Neuronal stem cell (in vitro differentiated cells): Measurements from ENCODE around the gene TTC33.
"Not testable (repeated sequence)": the region's sequence is repeated elsewhere in the genome, so short reads cannot be mapped to it uniquely, and the experiment has no call there.

Experiments used
- DNase-seq: peaks from one replicate; pipeline ENCODE4 v3.0.0-alpha.2; 2013; ENCODE audit warnings: low spot score
- H2AFZ ChIP-seq: one replicate; pipeline ENCODE4 v1.6.1; 2013; ENCODE audit warnings: mild to moderate bottlenecking, low read length, inconsistent platforms
- H2AK5ac ChIP-seq: 2 replicates; pipeline ENCODE4 v1.6.1; 2013; ENCODE audit warnings: low read depth, mild to moderate bottlenecking, inconsistent platforms, low read length, moderate library complexity, mixed read lengths
- H2BK120ac ChIP-seq: 2 replicates; pipeline ENCODE4 v1.6.1; 2013; ENCODE audit warnings: low read depth, mild to moderate bottlenecking, inconsistent platforms, low read length, moderate library complexity, mixed read lengths
- H2BK12ac ChIP-seq: one replicate; pipeline ENCODE4 v1.6.1; 2013; ENCODE audit warnings: low read length, inconsistent platforms
- H2BK15ac ChIP-seq: 2 replicates; pipeline ENCODE4 v1.6.1; 2013; ENCODE audit warnings: mild to moderate bottlenecking, low read length, inconsistent platforms, mixed read lengths
- H2BK5ac ChIP-seq: one replicate; pipeline ENCODE4 v1.6.1; 2013; ENCODE audit warnings: inconsistent platforms, mild to moderate bottlenecking, low read length, moderate library complexity
- H3K14ac ChIP-seq: one replicate; pipeline ENCODE4 v1.6.1; 2013; ENCODE audit warnings: low read length, inconsistent platforms
- H3K18ac ChIP-seq: 2 replicates; pipeline ENCODE4 v1.6.1; 2013; ENCODE audit warnings: low read length, inconsistent platforms
- H3K23ac ChIP-seq: 2 replicates; pipeline ENCODE4 v1.6.1; 2013; ENCODE audit warnings: low read depth, mild to moderate bottlenecking, mixed read lengths, low read length, inconsistent platforms; ENCODE audit not compliant: poor library complexity
- H3K27ac ChIP-seq: replicated peaks from 3 replicates; pipeline ENCODE4 v1.5.1; 2013; ENCODE audit warnings: low read length, inconsistent platforms
- H3K27me3 ChIP-seq, 3 experiments: 2 replicates each; pipeline ENCODE4 v1.6.1; 2013; ENCODE audit warnings: low read length in 3 of 3, mild to moderate bottlenecking in 2 of 3, inconsistent platforms in 1 of 3, low read depth in 1 of 3, mixed read lengths in 1 of 3, moderate library complexity in 1 of 3; ENCODE audit not compliant: control insufficient read depth in 3 of 3, insufficient read depth in 3 of 3
- H3K36me3 ChIP-seq, 2 donors: replicated peaks in 1 of 2; 2 replicates each; pipeline ENCODE4 v1.6.1; 2013; ENCODE audit warnings: low read length in 2 of 2; ENCODE audit not compliant: control insufficient read depth in 2 of 2, insufficient read depth in 2 of 2
- H3K4ac ChIP-seq: 2 replicates; pipeline ENCODE4 v1.6.1; 2013; ENCODE audit warnings: inconsistent platforms, mild to moderate bottlenecking, low read length, moderate library complexity
- H3K4me1 ChIP-seq, 2 donors: 1 replicate in 1 of 2; 2 replicates in 1 of 2; pipeline ENCODE4 v1.6.1; 2013; ENCODE audit warnings: low read length in 2 of 2, low read depth in 1 of 2; ENCODE audit not compliant: control insufficient read depth in 2 of 2, insufficient read depth in 1 of 2
- H3K4me2 ChIP-seq: one replicate; pipeline ENCODE4 v1.6.1; 2013; ENCODE audit warnings: mild to moderate bottlenecking, low read length, inconsistent platforms; ENCODE audit not compliant: insufficient read depth, poor library complexity, severe bottlenecking
- H3K4me3 ChIP-seq, 2 donors: 2 replicates each; pipeline ENCODE4 v1.5.1; 2013; ENCODE audit warnings: low read length in 2 of 2, mild to moderate bottlenecking in 2 of 2, inconsistent platforms in 1 of 2, moderate library complexity in 1 of 2
- H3K79me1 ChIP-seq: one replicate; pipeline ENCODE4 v1.6.1; 2013; ENCODE audit warnings: low read depth, mild to moderate bottlenecking, inconsistent platforms, low read length, moderate library complexity
- H3K9ac ChIP-seq: one replicate; pipeline ENCODE4 v1.6.1; 2013; ENCODE audit warnings: mild to moderate bottlenecking, low read depth, low read length, inconsistent platforms; ENCODE audit not compliant: poor library complexity
- H3K9me3 ChIP-seq, 2 donors: replicated peaks in 1 of 2; 2 replicates each; pipeline versions ENCODE3 to v1.6.1; 2013; ENCODE audit warnings: low read length in 2 of 2, mild to moderate bottlenecking in 2 of 2, inconsistent platforms in 1 of 2, low read depth in 1 of 2, mixed read lengths in 1 of 2, moderate library complexity in 1 of 2; ENCODE audit not compliant: control insufficient read depth in 2 of 2, insufficient read depth in 1 of 2
- H4K8ac ChIP-seq: one replicate; pipeline ENCODE4 v1.6.1; 2013; ENCODE audit warnings: low read depth, mild to moderate bottlenecking, inconsistent platforms, low read length, moderate library complexity
- H4K91ac ChIP-seq: one replicate; pipeline ENCODE4 v1.6.1; 2013; ENCODE audit warnings: low read length, low read depth, mild to moderate bottlenecking, inconsistent platforms; ENCODE audit not compliant: poor library complexity
- WGBS, 2 donors: extraction: QIAGEN DNeasy Blood & Tissue Kit; methylation state at CpG; one replicate each; pipeline ENCODE4 v1.1.7; 2013; ENCODE audit warnings: missing lambda C conversion rate in 2 of 2, mixed read lengths in 1 of 2; ENCODE audit not compliant: insufficient read length in 2 of 2, insufficient replicate concordance in 1 of 2; ENCODE audit errors: extremely low coverage in 2 of 2; 5-methylcytosine and 5-hydroxymethylcytosine counted together

TTC33 gene

GRCh38 chr5:40646266-40646665 is 109.5 kb downstream of the TTC33 start:
- Histone ChIP-seq H2AK5ac (no peak overlapping the region), H3K4ac (no peak overlapping the region), H2BK5ac (no peak overlapping the region), H3K9ac (no peak overlapping the region), H2BK15ac (no peak overlapping the region), H4K91ac (no peak overlapping the region), H3K18ac (no peak overlapping the region), H3K27ac (no peak overlapping the region), H3K4me3 (no peak overlapping the region), H3K4me2 (no peak overlapping the region), H3K27me3 (no peaks in the 10 kb centered on the region), H4K8ac (no peak overlapping the region), H3K79me1 (no peaks in the 10 kb centered on the region), H2BK12ac (no peak overlapping the region), H3K23ac (no peak overlapping the region), H3K4me1 (peaks cover 0 to 2% of the 10 kb centered on the region in 2 donors), H3K36me3 (no peaks in the 10 kb centered on the region), H3K9me3 (no peaks in the 10 kb centered on the region), H2AFZ (no peak overlapping the region), H2BK120ac (no peak overlapping the region), H3K14ac (no peak overlapping the region)
- no peak for DNase-seq
- no CpG with 5 or more reads among the region's 3 CpGs for WGBS, 2 donors

- H3K36me3 ChIP-seq, H2BK120ac ChIP-seq, H3K23ac ChIP-seq, H3K18ac ChIP-seq, DNase-seq, H3K9me3 ChIP-seq, H4K8ac ChIP-seq, H3K4ac ChIP-seq, H2AFZ ChIP-seq, H4K91ac ChIP-seq, H2AK5ac ChIP-seq, H3K4me1 ChIP-seq, H3K9ac ChIP-seq, H3K27ac ChIP-seq, H3K27me3 ChIP-seq, H3K4me2 ChIP-seq, H3K79me1 ChIP-seq, H3K14ac ChIP-seq, H2BK12ac ChIP-seq, H2BK5ac ChIP-seq, H2BK15ac ChIP-seq, H3K4me3 ChIP-seq: not testable (repeated sequence)
- WGBS, 2 donors = no CpG with 5 or more reads among the region's 1 CpG
Observed at GRCh38 chr5:40639531-40639930, 116.2 kb downstream of the TTC33 start.

GRCh38 chr5:40634593-40634992 is 121.2 kb downstream of the TTC33 start:
- H2BK15ac ChIP-seq = no peak overlapping the region
- no peak overlapping the region for H3K27ac ChIP-seq
- no peak overlapping the region for H2AFZ ChIP-seq
- H4K8ac ChIP-seq = no peak overlapping the region
- no CpG with 5 or more reads among the region's 7 CpGs for WGBS, 2 donors
- H3K9me3 ChIP-seq = no peaks in the 10 kb centered on the region
- H2BK5ac ChIP-seq = no peak overlapping the region
- H2AK5ac ChIP-seq = no peak overlapping the region
- H3K27me3 ChIP-seq = no peaks in the 10 kb centered on the region
- no peak overlapping the region for H4K91ac ChIP-seq
- H3K18ac ChIP-seq = no peak overlapping the region
- H3K36me3 ChIP-seq = no peaks in the 10 kb centered on the region
- H3K4me3 ChIP-seq = no peak overlapping the region
- no peak for DNase-seq
- no peak overlapping the region for H2BK12ac ChIP-seq
- H3K4me2 ChIP-seq = peak overlapping the region; percentile 2
- H3K14ac ChIP-seq = no peak overlapping the region
- no peaks in the 10 kb centered on the region for H3K79me1 ChIP-seq
- H3K4me1 ChIP-seq = no peaks in the 10 kb centered on the region
- no peak overlapping the region for H3K9ac ChIP-seq
- no peak overlapping the region for H2BK120ac ChIP-seq
- H3K23ac ChIP-seq = no peak overlapping the region
- no peak overlapping the region for H3K4ac ChIP-seq

- Histone ChIP-seq H2BK5ac (no peak overlapping the region), H2BK120ac (no peak overlapping the region), H4K91ac (no peak overlapping the region), H3K4ac (no peak overlapping the region), H2AK5ac (no peak overlapping the region), H3K9ac (no peak overlapping the region), H3K23ac (no peak overlapping the region), H3K27ac (no peak overlapping the region), H3K27me3 (no peaks in the 10 kb centered on the region), H3K4me1 (no peaks in the 10 kb centered on the region), H3K79me1 (no peaks in the 10 kb centered on the region), H3K4me3 (no peak overlapping the region), H3K14ac (no peak overlapping the region), H4K8ac (no peak overlapping the region), H3K18ac (no peak overlapping the region), H3K9me3 (no peaks in the 10 kb centered on the region), H2BK15ac (no peak overlapping the region), H3K4me2 (no peak overlapping the region), H3K36me3 (no peaks in the 10 kb centered on the region), H2AFZ (no peak overlapping the region), H2BK12ac (no peak overlapping the region)
- WGBS, 2 donors = no CpG with 5 or more reads among the region's 3 CpGs
- DNase-seq = no peak
Observed at GRCh38 chr5:40634154-40634553, 121.6 kb downstream of the TTC33 start.
